ENCODE data around the gene NLRP14.

GRCh38 chr11:7046474-7047175 lies 26.3 kb downstream of the NLRP14 start:
- TF ChIP-seq REST (tag by site-specific recombination; IDR thresholded peaks at IDR 0.05), result no peak
- TF ChIP-seq ZNF292 (tag by site-specific recombination; IDR thresholded peaks at IDR 0.05; ENCODE audit: borderline replicate concordance, low read depth), result no peak
- TF ChIP-seq ZNF23 (tag by site-specific recombination; IDR thresholded peaks at IDR 0.05; ENCODE audit: borderline replicate concordance), result no peak
- no peak for TF ChIP-seq CTCF (tag by site-specific recombination; IDR thresholded peaks at IDR 0.05)
- TF ChIP-seq ZNF768 (tag by site-specific recombination; IDR thresholded peaks at IDR 0.05), result no peak
- TF ChIP-seq ZNF670 (tag by site-specific recombination; IDR thresholded peaks at IDR 0.05; ENCODE audit: low read depth), result no peak
- TF ChIP-seq, protein P1, sequence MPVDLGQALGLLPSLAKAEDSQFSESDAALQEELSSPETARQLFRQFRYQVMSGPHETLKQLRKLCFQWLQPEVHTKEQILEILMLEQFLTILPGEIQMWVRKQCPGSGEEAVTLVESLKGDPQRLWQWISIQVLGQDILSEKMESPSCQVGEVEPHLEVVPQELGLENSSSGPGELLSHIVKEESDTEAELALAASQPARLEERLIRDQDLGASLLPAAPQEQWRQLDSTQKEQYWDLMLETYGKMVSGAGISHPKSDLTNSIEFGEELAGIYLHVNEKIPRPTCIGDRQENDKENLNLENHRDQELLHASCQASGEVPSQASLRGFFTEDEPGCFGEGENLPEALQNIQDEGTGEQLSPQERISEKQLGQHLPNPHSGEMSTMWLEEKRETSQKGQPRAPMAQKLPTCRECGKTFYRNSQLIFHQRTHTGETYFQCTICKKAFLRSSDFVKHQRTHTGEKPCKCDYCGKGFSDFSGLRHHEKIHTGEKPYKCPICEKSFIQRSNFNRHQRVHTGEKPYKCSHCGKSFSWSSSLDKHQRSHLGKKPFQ (tag by site-specific recombination; IDR thresholded peaks at IDR 0.05), result no peak
- TF ChIP-seq, protein P2, sequence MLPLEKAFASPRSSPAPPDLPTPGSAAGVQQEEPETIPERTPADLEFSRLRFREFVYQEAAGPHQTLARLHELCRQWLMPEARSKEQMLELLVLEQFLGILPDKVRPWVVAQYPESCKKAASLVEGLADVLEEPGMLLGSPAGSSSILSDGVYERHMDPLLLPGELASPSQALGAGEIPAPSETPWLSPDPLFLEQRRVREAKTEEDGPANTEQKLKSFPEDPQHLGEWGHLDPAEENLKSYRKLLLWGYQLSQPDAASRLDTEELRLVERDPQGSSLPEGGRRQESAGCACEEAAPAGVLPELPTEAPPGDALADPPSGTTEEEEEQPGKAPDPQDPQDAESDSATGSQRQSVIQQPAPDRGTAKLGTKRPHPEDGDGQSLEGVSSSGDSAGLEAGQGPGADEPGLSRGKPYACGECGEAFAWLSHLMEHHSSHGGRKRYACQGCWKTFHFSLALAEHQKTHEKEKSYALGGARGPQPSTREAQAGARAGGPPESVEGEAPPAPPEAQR (tag by site-specific recombination; IDR thresholded peaks at IDR 0.05), result no peak
- no peak for TF ChIP-seq ZNF174 (tag by site-specific recombination; IDR thresholded peaks at IDR 0.05)
- TF ChIP-seq ZNF350 (tag by site-specific recombination; IDR thresholded peaks at IDR 0.05), result no peak

All from HEK293 (cell line).